Ovary (tissue), 3 donors: Measurements from ENCODE around the gene C1R.

Experiments used
- EP300 ChIP-seq: sonication (generic); formaldehyde crosslinking; IDR thresholded peaks from one replicate; pipeline ENCODE4 v1.6.1; 2017; ENCODE audit warnings: antibody characterized with exemption
- POLR2A ChIP-seq: fragments of 450-650 bp; IDR thresholded peaks from one replicate; pipeline ENCODE4 v1.6.1; 2017; ENCODE audit warnings: antibody characterized with exemption, mild to moderate bottlenecking, moderate library complexity
- TF ChIP-seq, protein P1 (sequence below), 3 donors: fragments of 450-650 bp in 2 of 3; fragments of 200-600 bp in 1 of 3; IDR thresholded peaks; one replicate each; pipeline versions ENCODE4 v1.5.1 to v1.8.0; 2016 to 2022; ENCODE audit warnings: antibody characterized with exemption in 3 of 3, mild to moderate bottlenecking in 1 of 3
- donor health status: DM: no; HTN: no; CAD: no.

DNA sequence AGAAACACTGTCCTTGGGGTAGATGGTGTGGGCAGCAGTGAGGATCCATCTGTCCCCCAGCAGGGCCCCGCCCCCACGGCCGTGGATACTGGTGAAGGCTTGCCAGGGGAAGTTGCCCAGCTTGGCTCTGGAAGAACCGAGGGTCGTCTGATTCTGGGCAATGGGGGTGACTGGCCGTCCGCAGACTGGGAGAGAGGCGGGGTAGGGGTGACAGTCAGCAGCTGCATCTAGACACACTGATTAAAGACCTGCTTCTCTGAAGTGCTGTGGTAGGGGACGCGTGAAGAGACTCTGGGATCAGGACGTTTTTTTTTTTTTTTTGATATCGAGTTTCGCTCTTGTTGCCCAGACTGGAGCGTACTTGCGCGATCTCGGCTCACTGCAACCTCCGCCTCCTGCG, 4.7 kb upstream of the C1R start:
- TF ChIP-seq, protein P1, sequence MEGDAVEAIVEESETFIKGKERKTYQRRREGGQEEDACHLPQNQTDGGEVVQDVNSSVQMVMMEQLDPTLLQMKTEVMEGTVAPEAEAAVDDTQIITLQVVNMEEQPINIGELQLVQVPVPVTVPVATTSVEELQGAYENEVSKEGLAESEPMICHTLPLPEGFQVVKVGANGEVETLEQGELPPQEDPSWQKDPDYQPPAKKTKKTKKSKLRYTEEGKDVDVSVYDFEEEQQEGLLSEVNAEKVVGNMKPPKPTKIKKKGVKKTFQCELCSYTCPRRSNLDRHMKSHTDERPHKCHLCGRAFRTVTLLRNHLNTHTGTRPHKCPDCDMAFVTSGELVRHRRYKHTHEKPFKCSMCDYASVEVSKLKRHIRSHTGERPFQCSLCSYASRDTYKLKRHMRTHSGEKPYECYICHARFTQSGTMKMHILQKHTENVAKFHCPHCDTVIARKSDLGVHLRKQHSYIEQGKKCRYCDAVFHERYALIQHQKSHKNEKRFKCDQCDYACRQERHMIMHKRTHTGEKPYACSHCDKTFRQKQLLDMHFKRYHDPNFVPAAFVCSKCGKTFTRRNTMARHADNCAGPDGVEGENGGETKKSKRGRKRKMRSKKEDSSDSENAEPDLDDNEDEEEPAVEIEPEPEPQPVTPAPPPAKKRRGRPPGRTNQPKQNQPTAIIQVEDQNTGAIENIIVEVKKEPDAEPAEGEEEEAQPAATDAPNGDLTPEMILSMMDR (IDR thresholded peaks at IDR 0.05) = no peak
- no peak for TF ChIP-seq EP300
- TF ChIP-seq POLR2A = no peak
